H1 (cell line): ENCODE data around the gene MGAT5B. TPM values are rescaled to one million over a fixed set of nuclear protein-coding genes. Genes with fewer than 3 reads are reported as not detected.

ENCODE experiments used
- CTCF ChIA-PET: fragments of 300-600 bp; sonication (Branson Sonifier 250); formaldehyde crosslinking; loops from one replicate; lab custom pipeline; 2021; ENCODE audit not compliant: partially characterized antibody; lab: Charles Lee
- POLR2A ChIA-PET: fragments of 300-600 bp; sonication (Branson Sonifier 250); formaldehyde crosslinking; loops from one replicate; lab custom pipeline; 2021; ENCODE audit warnings: inconsistent platforms; ENCODE audit not compliant: partially characterized antibody; lab: Charles Lee
- DNase-seq, 2 experiments: peaks; one replicate each; pipeline versions ENCODE4 v3.0.0 to v3.0.0-alpha.2; 2010 to 2022; ENCODE audit warnings: low spot score in 2 of 2, low read depth in 1 of 2, mixed read lengths in 1 of 2
- FAIRE-seq: peaks from 2 replicates; lab custom pipeline; 2011; peaks lifted over from hg19 to GRCh38; lab: Jason Lieb, UNC
- H2AFZ ChIP-seq: 2 replicates; pipeline ENCODE4 v1.8.1; 2012; ENCODE audit warnings: low read length, inconsistent platforms
- H2AK5ac ChIP-seq: 2 replicates; pipeline ENCODE4 v1.6.1; 2013; ENCODE audit warnings: low read depth, low read length
- H2BK120ac ChIP-seq: replicated peaks from 2 replicates; pipeline ENCODE3; 2013; ENCODE audit warnings: low read depth, low read length, inconsistent platforms
- H2BK12ac ChIP-seq: 2 replicates; pipeline ENCODE4 v1.6.1; 2013; ENCODE audit warnings: low read depth, low read length
- H2BK15ac ChIP-seq: 2 replicates; pipeline ENCODE4 v1.6.1; 2013; ENCODE audit warnings: low read length
- H2BK20ac ChIP-seq: 2 replicates; pipeline ENCODE4 v1.6.1; 2013; ENCODE audit warnings: low read length
- H2BK5ac ChIP-seq: 2 replicates; pipeline ENCODE4 v1.6.1; 2013; ENCODE audit warnings: low read depth, low read length
- H3K14ac ChIP-seq: 2 replicates; pipeline ENCODE4 v1.6.1; 2013; ENCODE audit warnings: inconsistent platforms; ENCODE audit not compliant: insufficient read length
- H3K18ac ChIP-seq: 2 replicates; pipeline ENCODE4 v1.6.1; 2013; ENCODE audit warnings: low read length; ENCODE audit errors: extremely low read depth
- H3K23ac ChIP-seq: 2 replicates; pipeline ENCODE4 v1.6.1; 2013; ENCODE audit warnings: inconsistent platforms; ENCODE audit not compliant: insufficient read length
- H3K23me2 ChIP-seq: 2 replicates; pipeline ENCODE4 v1.6.1; 2013; ENCODE audit warnings: low read depth, low read length
- H3K27ac ChIP-seq: 2 replicates; pipeline ENCODE4 v1.6.1; 2011; ENCODE audit warnings: low read depth, low read length, inconsistent platforms
- H3K27me3 ChIP-seq, 4 experiments: replicated peaks in 1 of 4; 1 replicate in 1 of 4; 2 replicates in 3 of 4; pipeline versions ENCODE4 v1.6.1 to v1.8.1; 2011 to 2013; ENCODE audit warnings: low read length in 3 of 4, mild to moderate bottlenecking in 3 of 4, inconsistent platforms in 2 of 4, mixed read lengths in 2 of 4, moderate library complexity in 1 of 4; ENCODE audit not compliant: control insufficient read depth in 3 of 4, insufficient read depth in 3 of 4; ENCODE audit errors: extremely low read depth in 1 of 4
- H3K36me3 ChIP-seq, 4 experiments: 2 replicates each; pipeline versions ENCODE4 v1.6.1 to v1.8.1; 2011 to 2013; ENCODE audit warnings: mild to moderate bottlenecking in 4 of 4, low read length in 3 of 4, moderate library complexity in 2 of 4, control low read depth in 1 of 4, inconsistent platforms in 1 of 4; ENCODE audit not compliant: insufficient read depth in 4 of 4, control insufficient read depth in 2 of 4
- H3K4ac ChIP-seq: replicated peaks from 2 replicates; pipeline ENCODE3; 2013; ENCODE audit warnings: low read length, low read depth, mixed read lengths, inconsistent platforms; ENCODE audit not compliant: insufficient read length
- H3K4me1 ChIP-seq, 4 experiments: replicated peaks in 1 of 4; 1 replicate in 1 of 4; 2 replicates in 3 of 4; pipeline versions ENCODE4 v1.6.1 to v1.8.1; 2011 to 2013; ENCODE audit warnings: low read length in 3 of 4, inconsistent platforms in 2 of 4, mixed read lengths in 1 of 4; ENCODE audit not compliant: insufficient read depth in 4 of 4, control insufficient read depth in 3 of 4
- H3K4me2 ChIP-seq, 2 experiments: 2 replicates each; pipeline versions ENCODE4 v1.6.1 to v1.8.1; 2011 to 2013; ENCODE audit warnings: low read depth in 2 of 2, low read length in 2 of 2, control low read depth in 1 of 2, inconsistent platforms in 1 of 2, mild to moderate bottlenecking in 1 of 2; ENCODE audit not compliant: insufficient read depth in 1 of 2
- H3K4me3 ChIP-seq, 4 experiments: fragments of 200-600, 300-600 bp in 1 of 4; sonication (generic), shearing (Covaris generic), sonication (Bioruptor Twin) in 1 of 4; 2 replicates each; pipeline versions ENCODE4 v1.5.1 to v1.8.1; 2011 to 2016; ENCODE audit warnings: low read length in 4 of 4, low read depth in 3 of 4, control low read depth in 2 of 4, inconsistent platforms in 2 of 4, mild to moderate bottlenecking in 2 of 4, mixed read lengths in 1 of 4, moderate library complexity in 1 of 4; ENCODE audit not compliant: insufficient read depth in 2 of 4; ENCODE audit errors: extremely low read depth in 1 of 4
- H3K56ac ChIP-seq: replicated peaks from 2 replicates; pipeline ENCODE3; 2013; ENCODE audit warnings: low read depth, mild to moderate bottlenecking, mixed read lengths, low read length, inconsistent platforms; ENCODE audit not compliant: insufficient read length
- H3K79me1 ChIP-seq: 2 replicates; pipeline ENCODE4 v1.6.1; 2013; ENCODE audit warnings: low read depth, low read length, control low read depth
- H3K79me2 ChIP-seq, 2 experiments: 2 replicates each; pipeline versions ENCODE4 v1.6.1 to v1.8.1; 2012 to 2013; ENCODE audit warnings: low read length in 2 of 2, mild to moderate bottlenecking in 2 of 2, inconsistent platforms in 1 of 2; ENCODE audit not compliant: insufficient read depth in 2 of 2, control insufficient read depth in 1 of 2
- H3K9ac ChIP-seq, 4 experiments: replicated peaks in 1 of 4; 1 replicate in 1 of 4; 2 replicates in 3 of 4; pipeline versions ENCODE4 v1.6.1 to v1.8.1; 2011 to 2013; ENCODE audit warnings: low read depth in 3 of 4, low read length in 3 of 4, control low read depth in 2 of 4, mild to moderate bottlenecking in 2 of 4, moderate library complexity in 2 of 4, inconsistent platforms in 1 of 4; ENCODE audit errors: extremely low read depth in 1 of 4
- H3K9me3 ChIP-seq, 2 experiments: 2 replicates each; pipeline versions ENCODE4 v1.6.1 to v1.8.1; 2012 to 2013; ENCODE audit warnings: mild to moderate bottlenecking in 2 of 2, moderate library complexity in 2 of 2, control low read depth in 1 of 2, inconsistent platforms in 1 of 2, low read depth in 1 of 2, low read length in 1 of 2, mixed read lengths in 1 of 2; ENCODE audit not compliant: insufficient read depth in 2 of 2
- H4K20me1 ChIP-seq, 2 experiments: replicated peaks in 1 of 2; 2 replicates each; pipeline versions ENCODE3 to v1.8.1; 2011 to 2013; ENCODE audit warnings: inconsistent platforms in 2 of 2, low read length in 2 of 2, mild to moderate bottlenecking in 1 of 2; ENCODE audit not compliant: insufficient read depth in 2 of 2, control insufficient read depth in 1 of 2
- H4K5ac ChIP-seq: 2 replicates; pipeline ENCODE4 v1.6.1; 2013; ENCODE audit warnings: low read length, low read depth, mixed read lengths, inconsistent platforms; ENCODE audit not compliant: insufficient read length
- H4K8ac ChIP-seq: 2 replicates; pipeline ENCODE4 v1.8.0; 2013; ENCODE audit warnings: mild to moderate bottlenecking, moderate library complexity, low read length, inconsistent platforms; ENCODE audit not compliant: insufficient read depth; ENCODE audit errors: extremely low read depth
- H4K91ac ChIP-seq: replicated peaks from 2 replicates; pipeline ENCODE3; 2013; ENCODE audit warnings: low read length, mixed read lengths, inconsistent platforms; ENCODE audit not compliant: insufficient read length
- BCL11A ChIP-seq, 2 experiments: IDR thresholded peaks; one replicate each; pipeline ENCODE4 v1.6.1; 2011; ENCODE audit warnings: low read depth in 2 of 2, low read length in 2 of 2, mild to moderate bottlenecking in 2 of 2
- EZH2 ChIP-seq: fragments of 200-600 bp; sonication (generic); IDR thresholded peaks from 2 replicates; pipeline ENCODE4 v1.7.1; 2012; ENCODE audit warnings: low read depth, mild to moderate bottlenecking, moderate library complexity, low read length, inconsistent platforms; ENCODE audit not compliant: severe bottlenecking
- NRF1 ChIP-seq: IDR thresholded peaks from 2 replicates; pipeline ENCODE4 v1.6.1; 2011; ENCODE audit warnings: mild to moderate bottlenecking, low read depth, low read length, improper control_type of control experiment
- POLR2A ChIP-seq, 2 experiments: IDR thresholded peaks; 1 replicate in 1 of 2; 2 replicates in 1 of 2; pipeline ENCODE4 v1.6.1; 2011; ENCODE audit warnings: low read depth in 2 of 2, low read length in 2 of 2, mild to moderate bottlenecking in 2 of 2; ENCODE audit errors: control extremely low read depth in 1 of 2
- RAD21 ChIP-seq, 2 experiments: IDR thresholded peaks in 1 of 2; conservative IDR thresholded peaks in 1 of 2; 2 replicates each; pipeline ENCODE4 v1.6.1; 2011; ENCODE audit warnings: low read depth in 2 of 2, low read length in 2 of 2, improper control_type of control experiment in 1 of 2, inconsistent platforms in 1 of 2, mild to moderate bottlenecking in 1 of 2, moderate library complexity in 1 of 2
- RBBP5 ChIP-seq: IDR thresholded peaks from 2 replicates; pipeline ENCODE4 v1.7.1; 2012; ENCODE audit warnings: low read depth, mild to moderate bottlenecking, inconsistent platforms, low read length, moderate library complexity, borderline replicate concordance
- RNF2 ChIP-seq: fragments of 200-900, 300-1000 bp; sonication (generic); IDR thresholded peaks from 2 replicates; pipeline ENCODE4 v1.7.1; 2016; ENCODE audit warnings: borderline replicate concordance, low read depth, mild to moderate bottlenecking, antibody characterized with exemption, low read length; ENCODE audit not compliant: poor library complexity, severe bottlenecking; ENCODE audit errors: missing control alignments
- SP2 ChIP-seq: IDR thresholded peaks from 2 replicates; pipeline ENCODE4 v1.6.1; 2012; ENCODE audit warnings: mild to moderate bottlenecking, low read length, inconsistent platforms
- WGBS, 2 experiments: shearing (Covaris generic) in 1 of 2; methylation state at CpG; one replicate each; pipeline versions ENCODE4 v1.1.6 to v1.1.7; 2013 to 2015; ENCODE audit warnings: low lambda C conversion rate in 2 of 2, mixed read lengths in 2 of 2, inconsistent platforms in 1 of 2, low coverage in 1 of 2, missing lambda C conversion rate in 1 of 2; ENCODE audit not compliant: insufficient replicate concordance in 2 of 2, insufficient coverage in 1 of 2, insufficient read length in 1 of 2; ENCODE audit errors: extremely low coverage in 1 of 2, missing lambda C conversion rate in 1 of 2; 5-methylcytosine and 5-hydroxymethylcytosine counted together
- polyA plus RNA-seq, 7 experiments: library from polyadenylated mRNA; depleted of rRNA in 3 of 7; stranded (reverse) in 5 of 7; unstranded in 2 of 7; fragments of >200 nt in 5 of 7; fragments of 200-250 nt in 2 of 7; gene quantifications; 1 replicate in 5 of 7; 2 replicates in 1 of 7; 4 replicates in 1 of 7; pipeline versions ENCODE4 v1.2.1 to v1.2.3, GENCODE V29; 2011 to 2013; ENCODE audit warnings: missing spikeins in 2 of 7, mixed read lengths in 2 of 7
- total RNA-seq: library from RNA; stranded (reverse); fragmentation: NEBNext Ultra II Directional; extraction: Animal tissue kit (Norgen Biotek cat#: 25700); gene quantifications from 2 replicates; pipeline ENCODE4 v1.2.1, GENCODE V29; 2021

The MGAT5B gene
- total and polyA plus RNA-seq, 2 of the 8 experiments (the other 6 are each of a cell fraction or from before 2014, with no cell fraction given), result 7.9 to 8.2 TPM

DNA sequence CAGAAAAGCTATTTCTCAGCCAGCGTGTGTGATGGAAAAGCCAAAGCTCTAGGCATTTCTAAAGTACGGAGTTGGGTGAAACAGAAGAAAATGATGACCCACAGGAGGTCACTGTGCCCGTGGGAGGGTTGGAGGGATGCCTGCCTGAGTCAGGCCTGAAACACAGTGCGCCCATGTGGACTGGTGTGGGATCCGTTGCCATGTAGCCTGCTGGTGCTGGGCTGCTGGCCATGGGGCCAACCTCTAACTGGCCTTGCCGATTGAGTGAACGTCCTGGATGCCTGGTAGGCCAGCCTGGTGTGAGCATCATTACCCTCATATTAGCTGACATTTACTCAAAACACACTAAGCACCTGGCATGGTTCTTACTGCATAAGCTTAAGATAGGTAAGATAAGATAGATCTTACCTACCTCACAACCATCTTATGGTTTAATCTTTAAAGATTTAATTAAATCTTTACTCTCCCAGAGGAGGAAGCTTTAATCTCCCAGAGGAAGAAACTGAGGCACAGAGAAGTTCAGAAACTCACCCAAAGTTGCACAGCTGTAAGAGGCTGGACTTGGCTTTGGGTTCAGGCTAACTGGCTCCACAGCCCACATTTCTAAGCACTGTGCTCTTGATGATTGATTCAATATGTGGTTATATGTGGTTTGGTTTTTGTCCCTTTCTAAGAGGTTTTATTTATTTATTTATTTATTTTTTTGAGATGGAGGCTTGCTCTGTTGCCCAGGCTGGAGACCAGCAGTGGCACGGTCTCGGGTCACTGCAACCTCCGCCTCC, 15.7 kb downstream of the MGAT5B start:
- ChIA-PET POLR2A (interaction anchor here (0.7 kb wide), 1 partner anchor 143 kb away, joined by 3 read pairs; no protein-coding TSS in a partner anchor), CTCF (interaction anchor here (0.8 to 8.4 kb wide), 8 partner anchors 15 to 345 kb away, joined by 3 to 70 read pairs (median 4); partner anchors contain the start of gene MGAT5B)
- Histone ChIP-seq H2BK15ac (no peak overlapping the region), H2BK120ac (no peak overlapping the region), H4K5ac (no peak overlapping the region), H3K27ac (no peak overlapping the region), H3K18ac (no peak overlapping the region), H3K79me1 (peaks cover 2% of the 10 kb centered on the region; the same call in 1 of the 2 replicates), H3K79me2 (no peaks in the 10 kb centered on the region), H2AFZ (no peak overlapping the region), H3K36me3 (no peaks in the 10 kb centered on the region), H3K14ac (no peak overlapping the region), H2BK12ac (no peak overlapping the region), H3K23ac (no peak overlapping the region), H4K8ac (no peak overlapping the region), H3K4me1 (peaks cover 0 to 16% (median 9%) of the 10 kb centered on the region in 4 experiments; a peak in 6 of 7 replicates), H3K9ac (no peak overlapping the region), H3K27me3 (no peaks in the 10 kb centered on the region), H2BK5ac (no peak overlapping the region), H3K4me3 (no peak overlapping the region), H3K9me3 (no peaks in the 10 kb centered on the region), H3K23me2 (no peaks in the 10 kb centered on the region), H4K91ac (no peak overlapping the region), H2AK5ac (no peak overlapping the region), H4K20me1 (peaks cover 0 to 2% of the 10 kb centered on the region in 2 experiments), H2BK20ac (no peak overlapping the region), H3K4me2 (no peak overlapping the region), H3K56ac (no peak overlapping the region), H3K4ac (no peak overlapping the region)
- FAIRE-seq (no peak), DNase-seq (no peak)
- TF ChIP-seq POLR2A (IDR thresholded peaks at IDR 0.05; ENCODE audit: control extremely low read depth in 1 of 2, low read depth in 2 of 2, low read length in 2 of 2), result no peak
- TF ChIP-seq NRF1, result no peak
- TF ChIP-seq RNF2, result no peak
- TF ChIP-seq BCL11A (IDR thresholded peaks at IDR 0.05; ENCODE audit: low read depth in 2 of 2, low read length in 2 of 2), result no peak
- no peak for TF ChIP-seq SP2
- TF ChIP-seq EZH2, result no peak
- no peak for TF ChIP-seq RAD21 (IDR thresholded peaks at IDR 0.05 in 1 of 2, conservative IDR thresholded peaks at IDR 0.05 in 1 of 2; ENCODE audit: low read depth in 2 of 2, low read length in 2 of 2)
- TF ChIP-seq RBBP5, result no peak
- 80% methylated on average over 10 of the region's 10 CpGs; no CpG with 5 or more reads in 1 of the 2 experiments for WGBS, 2 experiments
